Activated CD4-positive, alpha-beta T cell treated with anti-CD3 and anti-CD28 coated beads, Interleukin-2, amount 10 ng/mL, durations not matched to agents 7 days and 5 days (primary cell): ENCODE data around the gene SEPTIN2. TPM values are rescaled to one million over a fixed set of nuclear protein-coding genes. Genes with fewer than 3 reads are reported as not detected.
"Not testable (repeated sequence)": the region's sequence is repeated elsewhere in the genome, so short reads cannot be mapped to it uniquely, and the experiment has no call there.

Source experiments
- CTCF ChIA-PET: fragments of 350-600 bp; sonication (Branson Sonifier 250); formaldehyde crosslinking; loops from one replicate; lab custom pipeline; 2021; ENCODE audit warnings: antibody characterized with exemption; lab: Charles Lee
- POLR2A ChIA-PET: fragments of 350-600 bp; sonication (Branson Sonifier 250); formaldehyde crosslinking; loops from one replicate; lab custom pipeline; 2021; ENCODE audit warnings: antibody characterized with exemption; lab: Charles Lee
- DNase-seq: peaks from one replicate; pipeline ENCODE4 v3.0.0-alpha.2; 2020
- H3K27ac Mint-ChIP-seq: one replicate; pipeline ENCODE4 v1.8.0; 2021; ENCODE audit warnings: mild to moderate bottlenecking, moderate library complexity, mixed read lengths
- H3K27me3 Mint-ChIP-seq: one replicate; pipeline ENCODE4 v1.8.0; 2021; ENCODE audit warnings: mixed read lengths
- H3K36me3 Mint-ChIP-seq: one replicate; pipeline ENCODE4 v1.8.0; 2021; ENCODE audit warnings: low read depth, mixed read lengths
- H3K4me1 Mint-ChIP-seq: one replicate; pipeline ENCODE4 v1.8.0; 2021; ENCODE audit warnings: mixed read lengths
- H3K4me3 Mint-ChIP-seq: one replicate; pipeline ENCODE4 v1.8.0; 2021; ENCODE audit warnings: mild to moderate bottlenecking, moderate library complexity, mixed read lengths
- H3K9me3 Mint-ChIP-seq: one replicate; pipeline ENCODE4 v1.8.0; 2021; ENCODE audit warnings: mixed read lengths
- total RNA-seq, 2 experiments: library from RNA; stranded (reverse); gene quantifications; one replicate each; pipeline ENCODE4 v1.2.3, GENCODE V29; 2021

SEPTIN2 gene
- total RNA-seq, 2 experiments from 2014 or later, result 195 to 211 TPM

GRCh38 chr2:241390301-241391206 is 74.8 kb downstream of the SEPTIN2 start:
- Mint-ChIP-seq H3K36me3 (no peaks in the 10 kb centered on the region), H3K4me3 (no peak overlapping the region), H3K9me3 (no peaks in the 10 kb centered on the region), H3K4me1 (peaks cover 8% of the 10 kb centered on the region), H3K27ac (no peak overlapping the region), H3K27me3 (no peaks in the 10 kb centered on the region)
- DNase-seq, result no peak
- ChIA-PET POLR2A (no interaction called here), CTCF (no interaction called here)

GRCh38 chr2:241391892-241392665 is 76.4 kb downstream of the SEPTIN2 start:
- DNase-seq, result peak; percentile 39
- no peak overlapping the region for H3K4me3 Mint-ChIP-seq
- CTCF ChIA-PET, result interaction anchor here (0.9 kb wide), 1 partner anchor 9 kb away, joined by 3 read pairs; no protein-coding TSS in a partner anchor
- POLR2A ChIA-PET, result interaction anchor here (0.6 to 1.0 kb wide), 2 partner anchors 9 to 13 kb away, joined by 3 read pairs; no protein-coding TSS in a partner anchor
- H3K27me3 Mint-ChIP-seq, result no peaks in the 10 kb centered on the region
- no peak overlapping the region for H3K27ac Mint-ChIP-seq
- H3K4me1 Mint-ChIP-seq, result peaks cover 8% of the 10 kb centered on the region
- peaks cover 1% of the 10 kb centered on the region for H3K36me3 Mint-ChIP-seq
- H3K9me3 Mint-ChIP-seq, result no peaks in the 10 kb centered on the region

GRCh38 chr2:241392753-241393152 is 77.0 kb downstream of the SEPTIN2 start:
- not testable (repeated sequence) for DNase-seq, H3K4me3 Mint-ChIP-seq, H3K27me3 Mint-ChIP-seq, H3K36me3 Mint-ChIP-seq, H3K27ac Mint-ChIP-seq, H3K4me1 Mint-ChIP-seq, H3K9me3 Mint-ChIP-seq
- ChIA-PET CTCF (interaction anchor here (0.9 kb wide), 1 partner anchor 10 kb away, joined by 3 read pairs; no protein-coding TSS in a partner anchor), POLR2A (interaction anchor here (1.0 kb wide), 1 partner anchor 14 kb away, joined by 3 read pairs; no protein-coding TSS in a partner anchor)

- Mint-ChIP-seq H3K4me1 (peaks cover 8% of the 10 kb centered on the region), H3K9me3 (no peaks in the 10 kb centered on the region), H3K27ac (no peak overlapping the region), H3K27me3 (no peaks in the 10 kb centered on the region), H3K36me3 (peaks cover 1% of the 10 kb centered on the region), H3K4me3 (no peak overlapping the region)
- ChIA-PET POLR2A (no interaction called here), CTCF (interaction anchor here (0.6 to 0.9 kb wide), 2 partner anchors 11 to 73 kb away, joined by 3 read pairs; no protein-coding TSS in a partner anchor)
- no peak for DNase-seq
These were observed 77.9 kb downstream of the SEPTIN2 start for GRCh38 chr2:241393524-241394196.

- POLR2A ChIA-PET, H3K4me3 Mint-ChIP-seq, H3K27me3 Mint-ChIP-seq, H3K27ac Mint-ChIP-seq, H3K36me3 Mint-ChIP-seq, DNase-seq, CTCF ChIA-PET, H3K9me3 Mint-ChIP-seq, H3K4me1 Mint-ChIP-seq: not testable (repeated sequence)
These were observed 81.1 kb downstream of the SEPTIN2 start for GRCh38 chr2:241396809-241397208.

- no peak overlapping the region for H3K27ac Mint-ChIP-seq
- no peaks in the 10 kb centered on the region for H3K27me3 Mint-ChIP-seq
- ChIA-PET POLR2A (no interaction called here), CTCF (interaction anchor here (1.3 kb wide), 1 partner anchor 14 kb away, joined by 3 read pairs; no protein-coding TSS in a partner anchor)
- H3K9me3 Mint-ChIP-seq, result no peaks in the 10 kb centered on the region
- DNase-seq, result no peak
- no peaks in the 10 kb centered on the region for H3K4me1 Mint-ChIP-seq
- no peak overlapping the region for H3K4me3 Mint-ChIP-seq
- peaks cover 1% of the 10 kb centered on the region for H3K36me3 Mint-ChIP-seq
These were observed 84.5 kb downstream of the SEPTIN2 start for GRCh38 chr2:241399941-241400922.

Other genes starting within 250 kb of the SEPTIN2 start
- gene MTERF4, start 213.6 kb upstream of the SEPTIN2 start, total RNA-seq, result 10 to 100 TPM; 38.0 to 41.0 TPM
- gene PASK, start 166.5 kb upstream of the SEPTIN2 start, total RNA-seq, result 10 to 100 TPM; 55.5 to 62.0 TPM
- 100 to 1,000 TPM in 1 of 2 experiments, 10 to 100 TPM in 1; 89.5 to 110 TPM for gene PPP1R7, start 165.5 kb upstream of the SEPTIN2 start, total RNA-seq
- under 1 TPM; 0.12 TPM for gene ANO7, start 127.2 kb upstream of the SEPTIN2 start, total RNA-seq
- 100 to 1,000 TPM; 198 to 203 TPM for gene HDLBP, start 253 bp upstream of the SEPTIN2 start, total RNA-seq
- gene FARP2, start 40.4 kb downstream of the SEPTIN2 start, total RNA-seq, result 10 to 100 TPM; 18.2 to 18.4 TPM
- 100 to 1,000 TPM; 133 to 135 TPM for gene STK25, start 192.7 kb downstream of the SEPTIN2 start, total RNA-seq
- gene BOK, start 242.8 kb downstream of the SEPTIN2 start, total RNA-seq, result not detected